NOMO-1 treated with DMSO at 0.1 percent for 48 hours (cell line): ENCODE results near the gene TBCD.

Experiments used
- DNase-seq: peaks from one replicate; lab custom pipeline; 2025; ENCODE audit not compliant: unreplicated experiment; lab: John Stamatoyannopoulos, UW

The TBCD gene

DNA sequence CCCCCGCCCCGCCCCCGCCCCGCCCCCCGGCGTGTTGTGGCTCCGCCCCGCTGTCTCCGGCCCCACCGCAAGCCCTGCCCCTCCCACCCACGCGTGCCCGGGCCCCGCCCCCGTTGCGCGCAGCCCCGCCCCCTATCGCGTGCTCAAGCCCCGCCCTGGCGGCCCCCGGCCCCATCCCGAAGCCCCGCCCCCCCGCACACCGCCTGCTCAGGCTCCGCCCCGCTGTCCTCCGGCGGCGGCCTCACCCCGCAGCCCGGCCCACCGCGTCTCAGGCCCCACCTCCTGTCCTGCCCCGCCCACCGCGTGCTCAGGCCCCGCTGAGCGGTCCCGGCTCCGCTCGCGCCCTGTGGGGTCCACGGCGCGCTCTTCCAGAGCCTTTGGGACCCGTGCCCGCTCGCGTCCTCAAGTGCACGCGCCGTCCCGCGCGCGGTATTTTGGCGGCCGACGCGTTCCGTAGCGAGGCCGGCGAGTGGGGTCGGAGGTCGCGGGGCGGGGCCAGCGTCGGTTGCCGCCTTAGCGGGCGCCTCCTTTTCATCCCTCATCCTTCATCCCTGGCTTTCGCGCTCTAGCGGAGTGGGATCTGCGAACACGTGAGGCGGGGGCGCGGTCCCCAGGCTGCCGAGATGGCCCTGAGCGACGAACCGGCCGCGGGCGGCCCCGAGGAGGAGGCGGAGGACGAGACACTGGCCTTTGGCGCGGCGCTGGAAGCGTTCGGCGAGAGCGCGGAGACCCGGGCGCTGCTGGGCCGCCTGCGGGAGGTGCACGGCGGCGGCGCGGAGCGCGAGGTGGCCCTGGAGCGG is at the start of gene TBCD:
TBCD (plus strand) TSS at position 495 of the 800 bp plus-strand sequence; CDS start at position 624, 129 bp downstream.
- peak; percentile 81 for DNase-seq

GRCh38 chr17:82702231-82702927 is 49.5 kb upstream of the TBCD start:
- DNase-seq, result no peak

DNA sequence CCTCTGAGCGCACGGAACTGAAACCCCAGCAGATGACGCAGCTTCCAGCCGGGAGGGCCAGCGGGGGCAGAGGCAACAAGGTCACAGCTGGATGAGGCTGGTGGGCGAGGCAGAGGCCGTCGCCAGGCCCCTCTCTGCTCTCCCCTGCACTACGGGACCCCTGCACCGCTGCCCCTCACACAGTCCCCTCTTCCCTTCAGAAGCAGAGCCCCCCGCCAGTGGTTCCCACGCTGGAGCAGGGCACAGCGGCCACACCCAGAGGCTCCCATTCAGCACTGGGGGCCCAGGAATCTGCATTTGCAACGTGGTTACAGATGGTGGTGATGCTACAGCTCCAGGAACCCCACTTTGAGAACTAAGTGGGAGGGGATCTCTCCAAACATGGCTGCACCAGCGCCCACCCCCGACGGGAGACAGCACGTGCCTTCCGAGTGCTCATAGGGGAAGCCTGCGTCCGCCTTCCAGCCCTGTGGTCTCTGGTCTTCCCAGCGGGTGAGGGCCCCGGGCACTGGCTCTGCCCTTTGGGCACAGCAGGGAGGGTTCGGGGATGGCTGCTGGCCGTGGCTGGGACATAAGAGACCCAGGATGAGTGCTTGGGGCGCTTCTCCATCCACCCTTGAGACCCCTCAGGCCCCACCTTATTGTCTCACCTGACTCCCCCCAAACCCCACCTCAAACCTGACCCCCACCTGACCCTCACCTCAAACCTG is 48.7 kb upstream of the TBCD start:
- no peak for DNase-seq

- DNase-seq, result no peak
These were observed 47.7 kb upstream of the TBCD start for GRCh38 chr17:82703935-82704865.

- no peak for DNase-seq
These were observed 47.0 kb upstream of the TBCD start for GRCh38 chr17:82704886-82705285.

DNA sequence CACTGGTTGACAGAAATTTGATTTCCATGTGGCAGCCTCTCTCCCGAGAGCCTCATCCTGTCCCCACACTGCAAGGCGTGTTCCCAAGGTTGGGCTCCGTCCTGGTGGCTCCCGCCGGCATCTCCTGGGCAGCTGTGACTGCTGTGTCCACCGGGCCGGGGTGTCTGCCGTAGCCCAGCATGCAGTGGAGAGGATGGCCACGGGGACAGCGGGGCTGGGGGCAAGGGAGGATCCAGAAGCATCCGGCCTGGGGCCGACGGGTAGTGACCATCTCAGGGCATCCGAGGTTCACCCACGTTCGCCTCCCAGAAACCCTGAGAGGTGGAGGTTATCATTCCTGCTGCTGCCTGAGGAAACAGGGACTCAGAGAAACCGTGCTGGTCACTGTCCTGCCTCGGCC is 46.1 kb upstream of the TBCD start:
- DNase-seq, result no peak

DNA sequence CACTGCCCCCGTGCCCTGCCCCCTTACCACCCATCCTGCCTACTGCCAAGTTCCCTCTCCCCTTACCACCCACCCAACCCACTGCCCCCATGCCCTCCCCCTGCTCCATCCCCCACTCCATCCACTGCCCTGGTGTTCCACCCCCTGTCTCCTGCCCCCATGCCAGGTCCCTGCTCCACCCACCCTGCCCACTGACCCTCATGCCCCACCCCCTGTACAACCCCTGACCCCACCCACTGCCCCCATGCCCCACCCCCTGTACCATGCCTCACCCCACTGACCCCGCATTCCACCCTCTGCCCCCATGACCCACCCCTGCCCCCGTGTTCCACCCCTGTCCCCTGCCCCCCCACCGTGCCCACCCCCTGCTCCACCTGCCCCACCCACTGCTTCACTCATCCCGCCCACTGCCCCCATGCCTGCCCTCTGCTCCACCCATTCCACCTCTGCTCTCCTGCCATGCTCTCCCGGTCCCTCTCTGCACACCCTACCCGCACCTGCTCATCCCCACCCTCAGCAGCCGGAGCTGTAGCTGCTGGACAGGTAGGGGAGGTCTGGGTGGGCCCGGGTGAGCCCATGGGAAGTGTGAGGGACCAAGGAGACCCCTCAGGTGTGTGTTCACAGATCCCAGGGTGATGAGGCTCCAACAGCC is 42.7 kb upstream of the TBCD start:
- no peak for DNase-seq

DNA sequence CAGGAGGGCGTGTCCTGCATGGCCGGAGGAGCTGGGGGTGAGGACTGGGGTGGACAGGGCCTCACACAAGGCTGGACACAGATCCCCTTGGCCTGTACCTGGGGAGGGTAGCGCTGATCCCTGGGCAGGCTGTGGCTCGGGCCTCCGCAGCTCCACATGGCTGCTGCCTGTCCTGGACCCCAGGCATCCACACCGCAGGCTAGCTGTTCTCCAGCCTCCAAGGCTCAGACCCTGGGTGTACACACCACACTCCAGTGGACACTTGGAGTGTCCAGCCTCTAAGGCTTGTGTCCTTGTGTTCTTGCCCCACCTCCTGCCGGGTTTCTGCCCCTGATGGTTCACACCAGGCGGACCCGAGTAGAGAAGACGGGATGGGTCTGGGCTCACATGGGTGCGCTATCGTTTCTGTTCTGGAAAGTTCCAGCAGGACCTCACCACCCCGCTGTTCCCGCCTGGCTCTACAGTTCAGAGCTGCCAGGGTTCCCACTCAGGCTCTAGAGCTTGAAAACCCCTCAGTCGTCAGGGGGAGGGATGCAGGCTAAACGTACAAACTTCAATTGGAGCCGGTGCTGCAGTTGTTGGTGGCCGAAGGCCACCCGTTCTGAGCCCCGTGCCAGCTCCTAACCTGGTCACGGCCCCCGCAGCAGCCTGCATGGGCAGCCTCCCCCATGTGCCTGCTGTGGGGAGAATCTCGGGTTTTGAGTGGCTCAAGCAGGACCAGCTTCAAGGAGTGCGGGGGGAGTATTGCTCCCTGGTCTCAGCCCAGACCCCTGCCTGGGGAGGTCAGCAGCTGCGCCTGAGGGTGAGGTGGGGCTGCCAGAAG is 42.0 kb upstream of the TBCD start:
- DNase-seq, result no peak

DNA sequence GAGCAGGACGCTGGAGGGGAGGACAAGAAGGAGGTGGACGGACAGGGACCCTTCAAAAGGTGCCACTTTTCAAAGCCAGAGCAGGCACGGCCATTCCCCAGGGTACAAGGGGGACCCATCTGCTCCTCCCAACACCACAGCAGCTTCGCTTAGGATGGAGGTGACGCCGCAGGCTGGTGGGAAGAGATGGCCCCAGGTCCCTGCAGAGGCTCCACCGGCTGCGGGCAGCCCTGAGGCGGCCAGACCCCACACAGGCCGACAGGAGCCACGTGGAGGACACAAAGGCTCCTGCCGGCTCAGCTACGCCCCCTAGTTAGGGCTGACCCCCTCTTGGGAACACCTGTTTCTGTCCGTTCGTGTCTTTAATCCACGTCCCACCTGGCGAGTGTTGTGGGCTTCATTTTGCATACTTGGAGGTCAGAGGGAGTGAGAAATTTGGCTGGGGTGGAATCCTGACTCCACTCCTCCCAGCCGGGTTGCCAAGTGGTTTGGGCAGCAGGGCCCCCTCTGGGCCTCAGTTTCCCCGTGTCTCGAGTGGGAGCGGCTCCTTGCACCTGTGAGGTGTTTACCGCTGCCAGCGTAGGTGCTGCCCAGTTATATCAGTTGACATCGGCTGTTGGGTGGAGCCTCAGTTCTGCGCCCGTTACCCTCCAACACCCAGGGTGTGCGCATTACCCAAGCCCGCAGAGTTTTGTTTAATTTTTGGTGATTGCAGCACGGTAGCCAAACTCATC is 41.2 kb upstream of the TBCD start:
- DNase-seq, result no peak

DNA sequence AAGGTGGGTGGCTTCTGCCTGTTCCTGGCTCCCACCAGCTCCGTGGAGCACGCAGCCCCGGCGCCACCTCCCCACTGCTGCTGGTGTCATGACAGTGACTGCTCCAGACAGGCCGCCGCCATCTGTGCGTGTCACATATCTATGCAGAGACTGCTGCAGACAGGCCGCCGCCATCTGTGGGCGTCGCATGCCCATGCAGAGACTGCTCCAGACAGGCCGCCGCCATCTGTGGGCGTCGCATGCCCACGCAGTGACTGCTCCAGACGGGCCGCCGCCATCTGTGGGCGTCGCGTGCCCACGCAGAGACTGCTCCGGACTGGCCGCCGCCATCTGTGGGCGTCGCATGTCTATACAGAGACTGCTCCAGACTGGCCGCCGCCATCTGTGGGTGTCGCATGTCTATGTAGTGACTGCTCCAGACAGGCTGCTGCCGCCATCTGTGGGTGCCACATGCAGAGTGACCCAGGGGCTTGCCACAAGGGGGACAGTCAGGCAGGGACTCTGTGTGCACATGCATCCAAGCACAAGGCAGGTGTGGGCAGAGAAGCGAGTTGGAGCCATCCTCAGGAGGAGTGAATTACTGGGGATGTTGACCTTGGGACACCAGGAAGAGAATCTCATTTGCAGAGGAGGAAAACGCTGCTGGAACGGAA is 38.7 kb upstream of the TBCD start:
- DNase-seq, result no peak

GRCh38 chr17:82716203-82717010 is 35.5 kb upstream of the TBCD start, which contains the start of gene FN3KRP:
TSS of gene FN3KRP (plus strand) at chr17:82716706. CDS start at chr17:82716756, 50 bp downstream.
- peak; percentile 90 for DNase-seq

DNA sequence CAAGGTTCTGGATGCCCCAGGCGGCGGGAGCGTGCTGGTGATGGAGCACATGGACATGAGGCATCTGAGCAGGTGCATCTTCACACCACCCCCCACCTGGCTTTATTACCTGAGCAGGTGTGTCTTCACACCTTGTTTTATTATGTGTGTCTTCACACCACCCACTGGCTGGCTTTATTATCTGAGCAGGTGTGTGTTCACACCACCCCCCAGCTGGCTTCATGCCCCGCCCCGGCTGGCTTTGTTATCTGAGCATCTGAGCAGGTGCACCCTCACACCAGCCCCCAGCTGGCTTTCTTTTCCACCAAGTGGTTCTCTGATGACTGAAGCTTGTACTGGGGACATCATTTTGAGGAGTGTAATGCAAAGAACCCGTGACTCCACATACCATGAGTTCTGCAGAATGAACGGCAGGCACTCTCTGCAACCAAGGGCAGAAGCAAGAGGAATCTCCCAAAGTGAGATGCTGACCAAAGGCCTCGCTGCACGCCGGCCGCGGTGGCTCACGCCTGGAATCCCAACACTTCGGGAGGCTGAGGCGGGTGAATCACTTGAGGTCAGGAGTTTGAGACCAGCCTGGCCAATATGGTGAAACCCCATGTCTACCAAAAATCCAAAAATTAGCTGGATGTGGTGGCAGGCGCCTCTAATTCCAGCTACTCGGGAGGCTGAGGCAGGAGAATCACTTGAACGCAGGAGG is 32.7 kb upstream of the TBCD start:
- DNase-seq, result no peak

DNA sequence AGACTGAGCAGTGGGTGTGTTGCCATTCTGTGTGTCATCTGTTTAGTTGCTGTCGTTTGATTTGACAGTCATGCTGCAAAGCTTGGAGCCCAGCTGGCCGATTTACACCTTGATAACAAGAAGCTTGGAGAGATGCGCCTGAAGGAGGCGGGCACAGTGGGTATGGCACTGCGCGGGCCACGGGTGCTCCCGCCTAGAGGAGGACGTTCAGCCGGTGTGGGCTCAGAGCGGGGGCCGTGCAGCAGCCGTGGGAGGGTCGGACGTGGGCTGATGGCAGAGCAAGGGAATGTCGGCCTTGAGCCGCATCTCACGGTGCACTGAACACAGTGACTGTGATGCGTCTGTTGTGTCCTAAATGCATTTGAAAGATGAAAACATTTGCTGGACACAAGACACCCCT is 31.7 kb upstream of the TBCD start:
- DNase-seq, result no peak

DNA sequence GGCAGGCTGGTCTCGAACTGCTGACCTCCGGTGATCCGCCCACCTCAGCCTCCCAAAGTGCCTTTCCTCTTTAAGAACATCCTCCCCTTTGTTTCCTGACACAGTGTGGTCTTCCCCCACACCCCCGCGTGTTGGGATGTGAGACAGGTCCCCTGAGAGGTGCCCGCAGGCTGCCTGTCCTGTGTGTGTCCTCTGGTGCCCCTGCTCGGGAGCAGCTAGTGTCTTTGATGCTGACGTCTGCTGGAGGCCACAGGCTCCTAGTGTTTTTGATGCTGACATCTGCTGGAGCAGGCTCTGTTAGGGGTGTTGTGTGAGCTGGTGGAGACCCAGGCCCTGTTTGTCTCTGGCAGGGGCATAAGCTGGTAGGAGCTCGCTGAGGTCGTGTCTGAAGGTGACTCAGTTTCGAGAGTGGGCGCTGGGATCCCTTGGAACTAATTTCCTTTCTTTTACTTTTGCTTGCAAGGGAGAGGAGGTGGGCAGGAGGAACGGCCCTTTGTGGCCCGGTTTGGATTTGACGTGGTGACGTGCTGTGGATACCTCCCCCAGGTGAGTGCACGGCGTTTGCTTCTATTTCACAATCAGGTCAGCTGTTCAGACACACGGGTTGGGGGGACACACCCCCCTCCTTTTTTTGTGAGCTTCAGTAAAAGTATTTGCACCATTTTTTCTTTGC is 29.4 kb upstream of the TBCD start:
- DNase-seq, result no peak

GRCh38 chr17:82723169-82723807 is 28.6 kb upstream of the TBCD start:
- no peak for DNase-seq

- no peak for DNase-seq
These were observed 25.4 kb upstream of the TBCD start for GRCh38 chr17:82726427-82726826.
